Brain microvascular endothelial cell (primary cell): Measurements from ENCODE around the gene CLCA2.

Experiments used
- DNase-seq: peaks from one replicate; pipeline ENCODE4 v3.0.0-alpha.2; 2020
- H3K27ac ChIP-seq: fragments of 250-450 bp; sonication (Bioruptor Pico); 2 replicates; pipeline ENCODE4 v1.5.1; 2020; ENCODE audit warnings: mild to moderate bottlenecking, moderate library complexity
- H3K27me3 ChIP-seq: fragments of 250-450 bp; sonication (Bioruptor Pico); replicated peaks from 2 replicates; pipeline ENCODE4 v1.5.1; 2020; ENCODE audit warnings: mild to moderate bottlenecking
- H3K36me3 ChIP-seq: fragments of 250-450 bp; sonication (Bioruptor Pico); replicated peaks from 2 replicates; pipeline ENCODE4 v1.5.1; 2020; ENCODE audit warnings: mild to moderate bottlenecking
- H3K4me3 ChIP-seq: 2 replicates; pipeline ENCODE4 v1.5.1; 2011; ENCODE audit warnings: low read depth, mild to moderate bottlenecking, control low read depth, low read length, moderate library complexity
- CTCF ChIP-seq: IDR thresholded peaks from 2 replicates; pipeline ENCODE4 v1.5.1; 2011; ENCODE audit warnings: low read depth, mild to moderate bottlenecking, moderate library complexity, low read length, control low read depth, inconsistent platforms; ENCODE audit errors: missing control alignments
- in situ Hi-C: cut with HindIII; loops from 2 replicates; pipeline ENCODE4 v1.10.0; 2017; ENCODE audit warnings: low sequenced_read_pairs, low pct_ligation_motif_present

The CLCA2 gene

DNA sequence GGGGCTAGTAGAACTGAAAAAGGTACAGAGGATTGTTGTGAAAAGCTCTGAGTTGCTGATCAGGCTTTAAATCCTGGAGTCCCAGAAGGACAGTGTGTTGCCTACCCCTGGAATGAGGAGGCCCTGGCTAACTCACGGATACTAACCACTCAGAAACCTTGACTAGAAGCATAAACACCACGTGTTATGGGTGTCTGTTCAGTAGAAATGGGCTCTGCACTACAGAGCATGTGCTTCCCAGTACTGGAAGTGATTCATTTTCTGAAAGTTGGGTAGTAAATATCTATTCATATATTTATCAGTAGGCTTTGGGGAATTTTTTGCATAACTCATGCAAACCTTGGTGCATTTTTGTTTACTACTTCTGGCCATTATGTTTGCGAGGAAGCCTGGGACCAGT lies 29.7 kb downstream of the CLCA2 start:
- in situ Hi-C loops = no loop called here
- no peak for TF ChIP-seq CTCF
- Histone ChIP-seq H3K36me3 (no peaks in the 10 kb centered on the region), H3K27me3 (no peaks in the 10 kb centered on the region), H3K27ac (no peak overlapping the region), H3K4me3 (no peak overlapping the region)
- DNase-seq = no peak

- TF ChIP-seq CTCF = no peak
- in situ Hi-C loops = no loop called here
- H3K27ac ChIP-seq = no peak overlapping the region
- no peak overlapping the region for H3K4me3 ChIP-seq
- no peaks in the 10 kb centered on the region for H3K27me3 ChIP-seq
- no peaks in the 10 kb centered on the region for H3K36me3 ChIP-seq
- DNase-seq = no peak
Observed at GRCh38 chr1:86455073-86455472, 31.1 kb downstream of the CLCA2 start.

GRCh38 chr1:86460998-86461397 lies 37.0 kb downstream of the CLCA2 start:
- Histone ChIP-seq H3K36me3 (no peaks in the 10 kb centered on the region), H3K27ac (no peak overlapping the region), H3K4me3 (no peak overlapping the region), H3K27me3 (no peaks in the 10 kb centered on the region)
- DNase-seq = no peak
- in situ Hi-C loops = no loop called here
- TF ChIP-seq CTCF = no peak

- DNase-seq = no peak
- H3K4me3 ChIP-seq = no peak overlapping the region
- H3K36me3 ChIP-seq = no peaks in the 10 kb centered on the region
- no peak for TF ChIP-seq CTCF
- in situ Hi-C loops = no loop called here
- no peak overlapping the region for H3K27ac ChIP-seq
- no peaks in the 10 kb centered on the region for H3K27me3 ChIP-seq
Observed at GRCh38 chr1:86461482-86461881, 37.5 kb downstream of the CLCA2 start.

- DNase-seq = no peak
- Histone ChIP-seq H3K36me3 (no peaks in the 10 kb centered on the region), H3K27me3 (no peaks in the 10 kb centered on the region), H3K27ac (no peak overlapping the region), H3K4me3 (no peak overlapping the region)
- no peak for TF ChIP-seq CTCF
- in situ Hi-C loops = no loop called here
Observed at GRCh38 chr1:86464819-86465218, 40.8 kb downstream of the CLCA2 start.

DNA sequence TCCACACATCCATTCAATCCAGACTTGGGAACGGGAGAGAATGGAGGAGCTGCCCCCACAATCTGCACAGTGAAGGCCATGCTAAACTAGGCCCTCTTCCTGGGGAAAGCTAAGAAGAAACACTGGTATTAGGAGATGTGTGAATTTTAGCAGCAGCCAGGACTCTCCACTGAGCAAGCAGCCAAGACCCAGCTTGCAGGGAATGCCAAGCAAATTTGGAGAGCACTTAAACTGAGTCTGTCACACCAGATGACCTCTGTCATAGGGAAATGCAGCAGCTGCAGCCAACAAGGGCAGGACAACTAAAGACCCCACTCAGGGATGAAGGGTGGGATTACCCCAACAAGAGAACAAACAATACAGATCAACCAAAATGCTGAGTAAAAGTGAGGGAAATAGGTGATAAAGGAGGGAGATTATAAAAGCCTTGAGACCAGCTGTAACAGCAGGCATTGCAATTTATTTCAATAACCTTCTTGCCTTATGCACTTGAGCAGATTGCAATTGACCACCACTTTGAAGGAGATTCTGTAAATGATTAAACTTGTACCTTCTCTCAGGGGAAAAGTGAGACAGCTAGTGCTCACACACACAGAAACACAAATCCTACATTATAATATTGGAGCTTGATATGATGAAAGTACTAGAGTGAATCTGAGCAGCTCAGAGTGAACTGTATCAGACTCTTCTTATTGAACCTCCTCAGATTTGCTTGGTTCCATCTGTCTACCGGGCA lies 42.3 kb downstream of the CLCA2 start:
- no peak overlapping the region for H3K27ac ChIP-seq
- TF ChIP-seq CTCF = no peak
- no peaks in the 10 kb centered on the region for H3K27me3 ChIP-seq
- no peaks in the 10 kb centered on the region for H3K36me3 ChIP-seq
- no peak overlapping the region for H3K4me3 ChIP-seq
- DNase-seq = no peak
- in situ Hi-C loops = no loop called here
